T-helper 2 cell (primary cell): ENCODE results near the gene SDE2.
"Not testable (repeated sequence)": the region's sequence is repeated elsewhere in the genome, so short reads cannot be mapped to it uniquely, and the experiment has no call there.

ENCODE experiments used
- DNase-seq, 5 experiments: peaks; one replicate each; pipeline versions ENCODE4 v3.0.0 to v3.0.0-alpha.2; 2012 to 2022
- total RNA-seq, 2 donors: gene quantifications; one replicate each; lab custom pipeline; 2026; lab: John Stamatoyannopoulos, UW

SDE2 gene
- 78.6 to 101 reads per million in 2 donors for total RNA-seq

GRCh38 chr1:225999227-225999911 is at the start of gene SDE2:
Gene SDE2, minus strand, starts transcription at chr1:225999343. Its CDS starts 31 bp downstream, at chr1:225999312.
- DNase-seq = peak; percentile 99 to 100 (median 99)

DNA sequence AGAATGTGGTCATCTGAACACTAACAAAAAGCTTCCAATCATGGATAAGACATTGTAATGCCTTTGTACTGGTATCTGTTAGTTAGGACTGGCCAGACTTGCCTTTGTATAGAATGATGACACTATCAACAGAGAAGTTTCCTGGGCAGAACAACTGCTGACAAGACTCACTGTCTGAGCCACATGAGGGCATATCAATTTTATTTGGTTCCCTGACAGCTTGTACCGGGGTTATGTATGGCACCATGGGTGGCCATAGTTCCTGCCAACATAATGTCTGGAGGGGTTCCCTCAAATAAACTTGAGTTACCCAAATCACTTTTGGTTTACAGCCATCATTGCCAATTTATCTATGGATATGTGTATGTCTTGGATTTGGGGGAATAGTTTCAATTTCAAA is 49.7 kb upstream of the SDE2 start:
- no peak for DNase-seq

- no peak for DNase-seq
Observed at GRCh38 chr1:226047495-226047894, 48.4 kb upstream of the SDE2 start.

- DNase-seq = no peak
Observed at GRCh38 chr1:226046240-226046639, 47.1 kb upstream of the SDE2 start.

DNA sequence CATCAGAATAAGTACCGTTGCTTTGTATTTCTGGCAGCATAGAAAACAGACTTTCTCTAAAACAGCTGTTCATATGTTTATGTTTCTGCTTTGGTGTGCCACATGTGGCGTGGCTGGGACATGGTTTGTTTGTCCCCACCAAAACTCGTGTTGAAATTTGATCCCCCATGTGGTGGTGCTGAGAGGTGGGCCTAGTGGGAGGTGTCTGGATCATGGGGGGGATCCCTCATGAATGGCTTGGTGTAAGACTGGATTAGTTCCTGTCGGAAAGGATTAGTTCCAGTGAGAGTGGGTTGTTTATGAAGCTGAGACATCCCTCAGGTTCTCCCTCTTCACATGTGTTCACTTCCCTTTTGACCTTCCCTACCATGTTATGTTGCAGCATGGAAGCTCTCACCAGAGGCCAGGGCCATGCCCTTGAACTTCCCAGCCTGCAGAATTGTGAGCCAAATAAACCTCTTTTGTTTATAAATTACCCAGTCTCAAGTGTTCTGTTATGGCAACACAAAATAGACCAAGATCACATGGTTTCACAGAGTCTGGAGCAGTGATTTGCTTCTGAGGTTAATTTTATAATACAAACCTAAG is 45.5 kb upstream of the SDE2 start:
- DNase-seq = no peak

- no peak for DNase-seq
Observed at GRCh38 chr1:226041419-226041818, 42.3 kb upstream of the SDE2 start.

DNA sequence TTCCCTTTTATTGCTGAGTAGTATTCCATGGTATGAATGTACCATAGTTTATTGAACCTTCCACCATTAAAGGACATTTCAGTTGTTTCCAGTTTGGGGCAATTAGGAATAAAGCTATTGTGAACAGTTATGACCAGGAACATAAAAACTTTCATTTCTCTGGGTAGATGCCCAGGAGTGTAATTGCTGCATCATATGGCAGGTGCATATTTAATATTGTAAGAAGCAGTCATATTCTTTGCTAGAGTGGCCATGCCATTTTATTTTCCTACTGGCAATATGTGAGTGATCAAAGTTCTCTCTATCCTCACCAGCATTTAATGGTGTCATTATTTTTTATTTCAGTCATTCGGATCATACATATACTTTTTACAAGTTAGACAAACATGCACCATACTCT is 39.5 kb upstream of the SDE2 start:
- no peak for DNase-seq

DNA sequence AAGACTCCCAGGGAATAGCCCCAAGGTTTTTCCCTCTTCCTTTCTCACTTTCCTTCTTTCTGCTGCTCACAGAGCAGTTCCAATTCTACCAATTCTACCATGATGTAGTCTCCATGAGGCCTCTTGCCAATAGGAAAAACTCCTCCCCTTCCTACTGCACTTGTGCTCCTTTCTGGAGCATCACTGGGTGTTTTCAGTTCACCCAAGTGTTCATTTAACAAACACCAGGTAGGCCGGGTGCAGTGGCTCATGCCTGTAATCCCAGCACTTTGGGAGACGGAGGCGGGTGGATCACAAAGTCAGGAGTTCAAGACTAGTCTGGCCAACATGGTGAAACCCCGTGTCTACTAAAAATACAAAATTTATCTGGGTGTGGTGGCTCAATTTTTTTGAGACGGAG is 36.8 kb upstream of the SDE2 start:
- no peak for DNase-seq

DNA sequence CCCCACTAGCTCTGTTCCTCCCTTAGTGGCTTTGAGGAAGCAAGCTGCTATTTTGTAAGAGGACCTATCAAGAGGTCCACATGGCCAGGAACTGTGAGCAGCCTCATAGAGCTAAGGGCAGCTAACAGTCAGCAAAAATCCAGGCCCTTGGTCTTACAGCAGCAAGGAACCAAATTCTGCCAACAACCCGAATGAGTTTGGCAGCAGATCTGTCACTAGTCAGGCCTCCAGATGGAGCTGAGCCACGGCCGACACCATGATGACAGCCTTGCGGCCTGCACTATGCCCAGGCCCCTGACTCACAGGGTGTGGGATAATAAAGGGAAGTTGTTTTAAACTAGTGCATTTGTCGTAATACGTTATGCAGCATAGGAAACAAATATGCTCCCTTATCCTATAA is 35.3 kb upstream of the SDE2 start:
- DNase-seq = no peak

DNA sequence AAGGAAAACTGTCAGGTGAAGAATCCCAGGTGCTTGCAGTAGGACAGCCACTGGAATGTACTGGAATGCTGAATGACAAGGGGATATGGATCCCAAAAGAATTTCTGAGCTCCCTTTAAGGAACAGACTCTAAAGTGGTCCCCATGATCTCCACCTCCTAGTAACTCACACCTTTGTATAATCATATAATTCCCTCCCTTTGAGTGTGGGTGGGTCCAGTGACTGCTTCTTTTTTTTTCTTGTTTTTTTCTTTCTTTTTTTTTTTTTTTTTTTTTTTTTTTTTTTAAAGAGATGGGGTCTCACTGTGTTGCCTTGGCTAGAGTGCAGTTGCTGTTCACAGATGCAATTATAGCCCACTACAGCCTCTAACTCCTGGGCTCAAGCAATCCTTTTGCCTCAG is 34.8 kb upstream of the SDE2 start:
- no peak for DNase-seq

GRCh38 chr1:226033582-226033981 is 34.4 kb upstream of the SDE2 start:
- DNase-seq = no peak

GRCh38 chr1:226029568-226030225 is 30.6 kb upstream of the SDE2 start:
- DNase-seq = no peak

DNA sequence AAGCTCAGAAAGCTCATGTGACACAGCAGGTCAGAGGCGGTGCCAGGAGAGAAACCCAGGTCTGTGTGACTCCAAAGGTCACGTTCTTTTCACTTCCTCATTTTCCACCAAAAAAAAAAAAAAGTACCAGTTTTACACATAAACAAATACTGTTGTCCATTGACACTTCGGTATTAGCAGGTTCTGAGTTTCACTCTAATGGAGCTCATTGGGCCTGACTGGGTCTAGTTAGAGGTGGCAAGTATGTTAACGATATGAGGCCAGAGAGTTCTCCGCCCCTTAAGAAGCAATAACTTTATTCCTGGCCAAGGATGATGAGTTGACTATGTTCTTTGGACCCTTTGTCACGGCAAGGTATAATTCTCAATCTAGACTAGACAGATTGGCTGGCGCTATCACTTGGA is 30.0 kb upstream of the SDE2 start:
- DNase-seq = no peak

DNA sequence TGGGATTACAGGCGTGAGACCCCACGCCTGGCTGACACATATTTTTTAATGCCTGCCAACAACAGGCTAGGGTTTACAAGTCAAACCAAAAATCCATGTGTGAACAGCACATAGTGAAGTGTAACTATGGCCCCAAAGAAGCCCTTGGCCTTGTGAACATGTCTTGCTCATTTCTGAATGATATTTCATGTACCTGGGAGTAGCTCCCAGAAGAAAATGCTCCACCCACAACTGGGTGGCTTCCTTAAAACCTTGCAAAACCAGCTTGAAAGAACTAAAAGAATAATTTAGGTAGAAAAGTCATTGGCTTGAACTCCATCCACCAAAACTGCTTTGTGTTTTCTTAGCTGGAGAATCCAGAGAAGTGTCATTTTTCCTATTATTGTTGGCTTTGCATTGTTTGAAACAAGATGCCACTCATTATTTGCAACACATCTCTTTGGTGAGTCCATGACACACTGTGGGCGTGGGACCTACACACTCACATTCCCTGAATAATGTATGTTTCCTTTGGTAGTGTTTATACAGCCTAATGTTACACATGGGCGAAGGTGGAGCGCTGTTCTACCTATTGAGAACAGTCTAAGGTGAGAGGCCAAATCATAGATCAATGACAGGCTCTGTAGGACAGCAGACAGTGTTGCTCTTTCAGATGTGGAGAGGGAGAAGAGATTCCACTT is 28.5 kb upstream of the SDE2 start:
- no peak for DNase-seq

DNA sequence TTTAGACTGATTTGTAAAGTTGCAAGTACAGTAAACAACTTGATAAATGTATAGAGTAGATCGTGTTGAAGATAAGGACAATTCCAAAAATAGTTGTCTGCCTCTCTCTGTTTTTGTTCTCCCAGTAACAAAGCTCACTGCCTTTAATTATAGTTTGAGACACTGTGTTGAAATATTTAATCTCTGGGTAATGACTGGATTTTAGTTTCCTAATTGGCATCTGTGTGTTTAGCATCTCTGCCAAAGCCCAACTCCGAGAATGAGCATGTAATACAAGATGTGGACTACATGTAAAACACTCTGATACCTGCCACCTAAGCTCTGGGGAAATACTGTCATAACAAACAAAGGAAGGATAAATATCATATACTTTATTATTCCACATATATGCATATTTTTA is 27.7 kb upstream of the SDE2 start:
- DNase-seq = peak in 1 of 5 experiments; percentile 13

GRCh38 chr1:226023735-226024134 is 24.6 kb upstream of the SDE2 start:
- no peak for DNase-seq

- DNase-seq = no peak
Observed at GRCh38 chr1:226021801-226022200, 22.7 kb upstream of the SDE2 start.

- DNase-seq = no peak
Observed at GRCh38 chr1:226021401-226021800, 22.3 kb upstream of the SDE2 start.

DNA sequence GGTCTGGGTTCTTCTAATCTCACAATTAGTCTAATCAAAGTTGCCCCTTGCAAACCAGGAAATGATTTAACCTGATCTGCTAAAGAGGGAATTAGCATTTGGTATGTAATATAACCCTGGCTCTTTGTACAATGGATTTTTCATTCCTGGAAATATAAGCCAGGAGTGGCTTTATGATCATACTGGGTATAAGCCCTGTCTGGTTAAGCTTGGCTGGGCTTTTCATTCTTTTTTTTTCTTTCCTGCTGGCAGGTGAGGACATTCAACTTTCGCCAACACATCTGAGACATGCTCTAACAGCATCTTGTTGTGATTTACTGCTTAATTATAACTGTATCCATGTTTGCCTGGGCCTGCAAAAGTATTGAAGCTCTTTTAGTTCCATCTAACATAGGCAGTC is 20.4 kb upstream of the SDE2 start:
- no peak for DNase-seq

DNA sequence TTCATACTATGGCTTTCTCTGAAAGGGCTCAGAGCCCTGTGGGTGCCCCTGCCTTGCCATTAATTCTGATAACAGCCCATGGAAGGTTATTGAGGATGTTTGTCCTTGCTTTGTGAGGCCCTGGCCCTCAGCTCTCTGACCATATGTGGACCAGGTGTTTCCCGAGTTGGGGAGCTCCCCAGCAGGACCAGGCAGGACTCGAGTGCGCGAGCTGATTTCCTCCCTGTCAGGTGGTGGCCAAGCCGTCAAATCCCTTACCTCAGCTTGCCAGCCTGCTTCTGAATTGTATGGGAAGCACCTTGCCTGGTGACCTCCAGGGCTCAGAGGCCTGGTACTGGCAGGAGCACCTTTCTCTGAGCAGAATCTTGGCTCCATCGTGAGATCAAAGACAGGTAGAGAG is 17.9 kb upstream of the SDE2 start:
- DNase-seq = no peak

DNA sequence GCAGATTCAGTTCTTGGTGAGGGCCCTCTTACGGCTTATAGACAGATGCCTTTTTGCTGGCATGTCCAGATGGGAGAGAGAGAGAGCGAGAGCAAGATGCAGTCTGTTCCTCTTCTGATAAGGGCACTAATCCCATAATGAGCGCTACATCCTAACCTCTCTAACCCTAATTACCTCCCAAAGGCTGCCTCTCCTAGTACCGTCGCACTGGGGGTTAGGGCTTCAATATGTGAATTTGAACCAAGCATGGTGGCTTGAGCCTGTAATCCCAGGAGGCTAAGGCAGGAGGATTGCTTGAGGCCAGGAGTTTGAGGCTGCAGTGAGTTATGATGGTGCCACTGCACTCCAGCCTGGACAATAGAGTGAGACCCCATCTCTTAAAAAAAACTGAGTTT is 10.5 kb upstream of the SDE2 start:
- DNase-seq = no peak

DNA sequence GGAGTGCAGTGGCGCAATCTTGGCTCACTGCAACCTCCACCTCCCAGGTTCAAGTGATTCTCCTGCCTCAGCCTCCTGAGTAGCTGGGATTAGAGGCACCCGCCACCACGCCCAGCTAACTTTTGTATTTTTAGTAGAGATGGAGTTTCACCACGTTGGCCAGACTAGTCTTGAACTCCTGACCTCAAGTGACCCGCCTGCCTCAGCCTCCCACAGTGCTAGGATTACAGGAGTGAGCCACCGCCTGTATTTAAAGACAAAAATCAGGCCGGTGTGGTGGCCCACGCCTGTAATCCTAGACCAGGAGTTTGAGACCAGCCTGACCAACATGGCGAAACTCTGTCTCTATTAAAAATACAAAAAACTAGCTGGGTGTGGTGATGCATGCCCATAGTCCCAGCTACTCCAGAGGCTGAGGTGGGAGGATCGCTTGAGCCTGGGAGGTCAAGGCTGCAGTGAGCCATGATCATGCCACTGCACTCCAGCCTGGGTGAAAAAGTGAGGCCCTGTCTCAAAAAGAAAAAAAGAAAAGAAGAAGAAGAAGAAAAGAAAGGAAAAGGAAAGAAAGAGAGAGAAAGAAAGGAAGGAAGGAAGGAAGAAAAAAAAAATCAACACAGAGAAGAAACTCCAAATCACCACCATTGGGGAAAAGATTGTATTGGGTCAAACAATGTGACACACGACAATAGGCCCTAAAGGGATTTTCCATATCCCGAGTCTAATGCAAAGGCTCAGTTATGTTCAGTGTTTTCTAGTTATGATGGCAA is 8.2 kb upstream of the SDE2 start:
- DNase-seq = not testable (repeated sequence)

DNA sequence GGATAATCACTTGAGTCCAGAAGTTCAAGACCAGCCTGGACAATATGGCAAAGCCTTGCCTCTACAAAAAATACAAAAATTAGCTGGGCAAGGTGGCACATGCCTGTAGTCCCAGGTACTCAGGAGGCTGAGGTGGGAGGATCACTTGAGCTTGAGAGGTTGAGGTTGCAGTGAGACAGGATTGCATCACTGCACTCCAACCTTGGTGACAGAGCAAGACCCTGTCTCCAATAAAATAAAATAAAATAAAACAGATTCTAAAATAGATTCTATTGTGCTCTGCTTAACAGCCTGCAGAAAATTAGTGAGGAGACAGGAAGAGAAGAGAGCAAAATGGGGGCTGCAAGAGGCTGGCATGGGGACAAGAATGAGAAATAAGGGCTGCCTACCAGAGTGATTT is 7.5 kb upstream of the SDE2 start:
- DNase-seq = no peak
